GM19452 (cell line): ENCODE data around the gene FRMD5.

Experiments
- ATAC-seq: cut with Tn5 transposase; IDR thresholded peaks from one replicate; pipeline ENCODE4 v1.9.1; 2021; ENCODE audit not compliant: unreplicated experiment

Gene FRMD5

GRCh38 chr15:44163370-44163769, 31.7 kb downstream of the FRMD5 start:
- no peak for ATAC-seq

DNA sequence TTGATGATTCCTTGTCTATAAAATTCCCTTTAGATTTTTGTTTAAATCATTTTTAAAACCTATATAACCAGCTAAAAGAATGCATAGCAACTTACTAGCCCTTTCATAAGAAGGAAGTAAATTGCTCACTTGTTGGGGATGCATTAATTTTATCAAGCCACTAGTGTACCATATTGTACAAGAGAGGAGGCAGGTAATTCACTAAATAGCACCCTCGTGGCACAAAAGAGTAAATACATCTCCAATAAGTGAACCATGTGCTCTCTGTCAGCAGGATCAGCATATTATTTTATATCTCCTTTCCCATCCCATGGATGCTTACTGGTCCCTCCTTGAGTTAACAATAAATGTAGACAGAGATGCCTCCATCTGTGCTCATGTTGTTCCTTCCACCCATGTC, 34.3 kb downstream of the FRMD5 start:
- no peak for ATAC-seq

GRCh38 chr15:44159492-44159891, 35.6 kb downstream of the FRMD5 start:
- ATAC-seq = no peak

GRCh38 chr15:44158111-44158510, 37.0 kb downstream of the FRMD5 start:
- ATAC-seq = no peak

- ATAC-seq = no peak
Measured at GRCh38 chr15:44157679-44158078, 37.4 kb downstream of the FRMD5 start.

- no peak for ATAC-seq
Measured at GRCh38 chr15:44153352-44153751, 41.7 kb downstream of the FRMD5 start.

DNA sequence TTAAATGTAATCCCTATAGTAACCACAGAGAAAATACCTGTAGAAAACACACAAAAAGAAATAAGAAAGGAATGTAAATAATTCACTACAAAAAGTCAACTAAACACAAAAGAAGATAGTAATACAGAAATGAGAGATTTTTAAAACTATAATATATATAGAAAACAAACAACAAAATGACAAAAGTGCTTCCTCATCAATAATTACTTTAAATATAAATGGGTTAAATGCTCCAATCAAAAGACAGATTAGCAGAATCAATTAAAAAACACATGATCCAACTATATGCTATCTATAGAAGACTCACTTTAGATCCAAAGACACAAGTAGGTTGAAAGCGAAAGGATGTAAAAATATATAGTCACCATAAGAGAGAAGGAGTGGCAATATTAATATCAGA, 45.8 kb downstream of the FRMD5 start:
- no peak for ATAC-seq

DNA sequence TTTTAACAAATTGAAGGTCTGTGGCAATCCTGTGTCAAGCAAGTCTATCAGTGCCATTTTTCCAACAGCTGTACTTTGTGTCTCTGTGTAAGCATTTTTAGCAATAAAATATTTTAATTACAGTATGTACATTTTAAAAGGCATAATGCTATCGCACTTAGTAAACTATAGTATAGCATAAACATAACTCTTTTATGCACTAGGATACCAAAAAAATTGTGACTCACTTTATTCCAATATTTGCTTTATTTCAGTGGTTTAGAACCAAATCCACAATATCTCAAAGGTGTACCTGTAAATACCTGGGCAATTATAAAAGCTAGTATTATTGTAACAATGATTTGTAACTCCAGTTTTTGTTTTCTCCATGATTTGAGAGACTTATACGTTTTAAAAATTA, 46.5 kb downstream of the FRMD5 start:
- no peak for ATAC-seq

DNA sequence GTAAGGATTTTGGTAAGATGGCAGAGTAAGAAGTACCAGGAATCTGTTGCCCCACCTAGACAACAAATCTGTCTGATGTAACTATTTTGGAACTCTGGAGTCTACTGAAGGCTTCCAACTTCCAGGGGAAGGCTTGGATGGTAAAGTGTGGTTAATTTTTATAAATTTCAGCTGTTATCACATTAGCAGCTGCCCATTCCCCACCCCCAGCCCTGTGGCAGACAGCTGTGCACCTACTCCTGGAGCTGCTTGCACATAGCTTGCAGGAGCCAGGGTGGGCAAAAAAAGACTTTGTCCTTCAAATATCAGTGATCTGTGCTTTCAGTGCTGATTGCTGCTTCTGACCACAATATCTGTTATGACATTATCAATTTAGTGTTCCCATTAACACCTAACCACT, 47.4 kb downstream of the FRMD5 start:
- no peak for ATAC-seq

- ATAC-seq = no peak
Measured at GRCh38 chr15:44145495-44145894, 49.6 kb downstream of the FRMD5 start.

DNA sequence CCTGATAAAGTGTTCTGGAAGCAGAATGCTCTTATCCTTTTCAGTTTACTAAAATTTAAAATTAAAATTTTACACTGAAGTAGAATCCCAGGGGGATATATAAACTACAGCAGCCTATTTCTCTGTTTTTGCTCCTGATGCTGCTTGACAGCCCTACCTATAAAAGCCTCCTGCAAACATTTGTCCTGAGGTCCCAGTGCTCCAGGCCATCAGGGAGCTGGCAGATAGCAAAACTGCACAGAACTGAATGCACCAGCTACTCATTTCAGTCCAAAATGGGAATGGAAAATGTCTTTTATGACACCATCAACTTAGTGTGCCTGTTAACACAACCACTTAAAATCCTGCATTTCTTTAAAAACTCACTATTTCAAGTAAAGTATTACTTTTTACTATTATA, 50.1 kb downstream of the FRMD5 start:
- no peak for ATAC-seq

- ATAC-seq = no peak
Measured at GRCh38 chr15:44144184-44144583, 50.9 kb downstream of the FRMD5 start.

- no peak for ATAC-seq
Measured at GRCh38 chr15:44137750-44138149, 57.3 kb downstream of the FRMD5 start.

- no peak for ATAC-seq
Measured at GRCh38 chr15:44136991-44137477, 58.0 kb downstream of the FRMD5 start.

DNA sequence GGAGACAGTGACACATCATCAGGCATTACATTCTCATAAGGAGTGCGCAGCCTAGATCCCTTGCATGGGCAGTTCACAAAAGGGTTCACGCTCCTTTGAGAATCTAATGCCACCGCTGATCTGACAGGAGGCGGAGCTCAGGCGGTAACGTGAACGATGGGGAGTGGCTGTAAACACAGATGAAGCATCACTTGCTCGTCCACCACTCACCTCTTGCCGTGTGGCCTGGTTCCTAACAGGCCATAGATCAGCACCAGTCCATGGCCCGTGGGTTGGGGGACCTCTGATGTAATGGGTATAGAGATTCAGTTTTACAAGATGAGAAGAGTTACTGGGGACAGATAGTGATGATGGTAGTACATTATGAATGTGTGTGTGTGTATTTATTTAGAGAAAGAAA, 63.0 kb downstream of the FRMD5 start:
- ATAC-seq = no peak

DNA sequence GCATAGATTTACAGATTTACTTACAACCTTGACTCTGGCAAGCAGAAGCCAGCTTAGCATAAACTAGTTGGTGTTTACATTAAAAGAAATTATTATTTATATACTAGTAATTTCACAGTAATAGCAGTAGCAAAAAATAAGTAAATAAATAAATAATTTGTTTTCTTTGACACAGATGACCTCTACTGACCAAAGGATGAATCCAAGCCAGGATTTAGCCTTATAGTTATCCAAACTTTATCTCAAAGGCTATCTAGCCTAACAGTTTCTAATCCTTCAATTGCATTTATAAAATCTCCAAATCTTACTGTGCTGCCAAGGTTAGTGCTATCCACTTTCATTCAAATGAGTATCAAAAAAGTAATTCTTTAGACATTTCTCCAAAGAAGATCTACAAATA, 64.3 kb downstream of the FRMD5 start:
- no peak for ATAC-seq

- ATAC-seq = no peak
Measured at GRCh38 chr15:44129911-44130310, 65.2 kb downstream of the FRMD5 start.

DNA sequence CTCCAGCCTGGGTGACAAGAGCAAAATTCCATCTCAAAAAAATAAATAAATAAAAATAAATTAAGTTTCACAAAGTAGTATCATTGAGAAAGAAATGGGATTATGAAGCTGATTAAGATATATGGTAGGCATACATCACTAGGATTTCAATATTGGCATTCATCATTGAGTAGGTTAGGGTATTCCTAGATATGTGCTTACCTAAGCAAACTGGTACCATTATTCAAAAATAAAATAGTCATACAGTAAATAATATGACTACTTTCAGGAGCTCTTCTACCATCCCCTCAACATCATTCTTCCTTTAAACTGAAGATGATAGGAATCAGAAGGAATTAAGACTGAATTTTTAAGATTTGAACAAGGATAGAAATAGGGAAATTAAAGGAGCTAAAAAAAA, 66.6 kb downstream of the FRMD5 start:
- ATAC-seq = no peak

- no peak for ATAC-seq
Measured at GRCh38 chr15:44125879-44126278, 69.2 kb downstream of the FRMD5 start.

DNA sequence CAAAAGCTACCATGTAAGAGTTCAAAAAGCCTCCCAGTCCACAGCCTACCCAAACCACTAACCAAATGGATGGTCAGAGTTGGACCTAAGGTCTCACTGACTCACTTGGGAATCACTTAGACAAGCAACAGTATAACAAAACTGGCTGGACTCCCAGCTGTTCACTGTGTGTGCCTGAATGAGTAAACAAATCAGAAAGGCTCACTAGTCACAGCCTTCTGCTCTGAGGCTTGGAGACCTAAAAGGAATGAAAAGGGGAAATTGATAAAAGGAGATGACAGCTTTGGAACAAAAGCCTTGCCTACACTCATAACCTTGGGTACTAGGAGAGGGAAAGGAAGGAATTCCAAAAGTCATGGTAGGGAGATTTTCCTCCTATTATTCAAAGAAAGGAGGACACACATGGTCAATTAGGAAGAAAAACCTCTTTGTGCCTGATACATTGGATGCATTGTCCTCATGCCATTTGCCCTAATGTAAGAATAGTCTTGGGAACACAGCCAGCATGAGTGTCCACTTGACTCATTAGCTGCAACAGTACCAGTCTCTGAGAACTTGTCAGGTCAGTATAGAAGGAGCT, 92.3 kb downstream of the FRMD5 start:
- ATAC-seq = no peak

DNA sequence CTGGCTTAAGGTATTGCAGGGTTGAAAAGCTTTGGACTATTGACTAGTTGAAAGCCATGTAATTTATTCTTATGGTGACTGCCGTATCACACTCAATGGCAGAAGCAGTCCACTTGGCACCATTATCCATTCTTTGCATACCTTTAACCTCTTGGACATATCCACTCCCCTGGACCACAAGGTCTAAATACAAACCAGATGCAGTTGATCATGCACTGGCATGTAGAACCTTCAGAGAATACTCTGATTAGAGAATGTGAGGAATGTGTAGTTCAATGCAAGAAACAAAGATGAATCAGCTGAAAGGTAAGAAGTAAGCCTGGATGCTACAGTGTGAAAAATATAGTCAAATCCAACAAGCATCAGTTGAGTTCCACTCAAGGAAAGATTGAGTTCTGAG, 93.1 kb downstream of the FRMD5 start:
- ATAC-seq = no peak

DNA sequence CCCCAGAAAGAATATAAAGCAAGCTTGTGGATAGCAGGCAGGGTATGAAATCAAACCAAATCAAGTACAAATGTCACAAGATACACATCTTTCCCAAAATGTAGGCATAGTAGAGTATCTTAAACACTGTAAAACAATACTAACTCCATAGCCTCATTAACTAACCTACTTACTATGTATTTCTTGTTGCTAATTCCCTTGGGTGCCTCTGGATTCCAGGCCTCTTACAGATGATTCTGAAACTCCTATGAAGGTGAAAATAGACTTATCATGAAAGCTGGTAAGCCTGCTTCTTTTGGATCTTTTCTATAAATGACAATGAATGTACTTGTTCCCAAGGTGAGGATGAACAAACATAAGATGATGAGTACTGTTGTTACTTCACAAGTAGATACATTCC, 93.8 kb downstream of the FRMD5 start:
- ATAC-seq = no peak

DNA sequence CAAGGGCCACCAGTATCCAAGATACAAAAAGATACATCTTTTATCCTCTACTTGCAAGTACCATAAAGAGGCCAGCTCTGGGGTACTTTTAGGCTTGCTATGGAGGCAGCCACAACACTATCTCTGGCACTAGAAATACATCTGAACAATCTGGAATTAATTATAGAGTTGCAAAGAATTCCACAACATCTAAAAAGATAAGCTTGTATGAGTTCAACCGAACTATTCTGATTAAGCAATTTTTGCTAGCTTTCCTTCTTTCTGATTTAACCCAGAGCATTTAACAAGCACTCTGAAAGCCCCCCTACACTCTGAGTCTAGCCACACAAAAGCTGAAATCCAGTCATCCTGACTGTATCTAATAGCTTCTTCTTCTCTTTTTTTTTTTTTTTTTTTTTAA, 95.4 kb downstream of the FRMD5 start:
- no peak for ATAC-seq

GRCh38 chr15:44097552-44097951, 97.5 kb downstream of the FRMD5 start:
- ATAC-seq = no peak
